K562 treated with DMSO at 1 percent for 12 hours (cell line): ENCODE data around the gene ZNF236. TPM values are rescaled to one million over a fixed set of nuclear protein-coding genes. Genes with fewer than 3 reads are reported as not detected.

Source experiments
- total RNA-seq: library from RNA; unstranded; fragments of 300-600 nt; gene quantifications from 2 replicates; pipeline ENCODE4 v1.2.3, GENCODE V29; 2022; ENCODE audit not compliant: insufficient read depth

The ZNF236 gene
- total RNA-seq = 0.45 and 2.5 TPM in 2 replicates

DNA sequence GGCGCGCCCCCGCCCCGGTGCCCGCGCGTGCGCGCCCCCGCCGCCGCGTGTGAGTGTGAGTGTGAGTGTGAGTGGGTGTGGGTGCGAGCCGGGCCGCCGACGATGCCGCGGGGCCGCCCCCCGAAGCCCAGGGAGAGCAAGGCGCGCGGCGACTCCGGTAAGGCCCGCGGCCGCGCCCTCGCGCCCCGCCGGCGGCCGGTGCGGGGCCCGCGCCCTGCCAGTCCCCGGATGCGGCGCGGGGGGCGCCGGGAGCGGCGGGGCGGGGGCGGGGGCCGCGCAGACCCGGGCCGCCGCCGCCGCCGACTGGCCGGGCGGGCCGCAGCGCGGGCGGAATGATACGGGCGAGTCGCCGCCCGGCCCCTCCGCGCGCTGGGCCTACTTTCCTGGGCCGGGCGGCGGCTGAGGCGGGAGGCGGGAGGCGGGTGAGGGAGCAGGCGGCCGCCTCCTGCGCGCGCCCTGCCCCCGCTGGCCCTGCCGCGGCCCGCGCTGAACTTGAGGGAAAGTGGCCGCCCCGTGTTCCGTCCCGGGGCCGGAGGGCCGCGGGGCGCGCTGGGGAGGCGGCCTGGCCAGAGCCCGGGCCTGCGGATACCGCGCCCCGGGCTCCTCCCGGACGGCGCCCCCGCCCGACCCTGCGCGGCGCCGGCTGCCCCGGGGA lies at the start of gene ZNF236:
Gene ZNF236 (plus strand): TSS at position 52 of the 655 bp plus-strand sequence. CDS start 51 bp downstream, at position 103.

